Neural cell (in vitro differentiated cells): ENCODE results near the gene ADCY6. TPM values are rescaled to one million over a fixed set of nuclear protein-coding genes. Genes with fewer than 3 reads are reported as not detected.

Source experiments
- H2AFZ ChIP-seq: fragments of 200-600, 300-800 bp; sonication (generic), shearing (Covaris generic); 2 replicates; pipeline ENCODE4 v1.6.0; 2014; ENCODE audit warnings: low read depth, mild to moderate bottlenecking, antibody characterized with exemption, low read length, moderate library complexity
- H3F3A ChIP-seq: fragments of 200-600 bp; shearing (Covaris generic); 2 replicates; pipeline ENCODE4 v1.6.1; 2016; ENCODE audit warnings: mild to moderate bottlenecking, moderate library complexity, mixed read lengths, antibody characterized with exemption, low read length; ENCODE audit not compliant: insufficient read depth, poor library complexity, severe bottlenecking
- H3K27ac ChIP-seq: fragments of 200-600, 300-800 bp; sonication (generic), shearing (Covaris generic); 2 replicates; pipeline ENCODE4 v1.5.1; 2014; ENCODE audit warnings: mild to moderate bottlenecking, low read length, moderate library complexity
- H3K27me3 ChIP-seq: fragments of 300-800, 200-600 bp; sonication (generic), shearing (Covaris generic); 2 replicates; pipeline ENCODE4 v1.6.0; 2014; ENCODE audit warnings: mild to moderate bottlenecking, low read depth, low read length, moderate library complexity; ENCODE audit not compliant: insufficient read depth
- H3K36me3 ChIP-seq: fragments of 300-800, 200-600 bp; sonication (generic), shearing (Covaris generic); 2 replicates; pipeline ENCODE4 v1.5.1; 2014; ENCODE audit warnings: mild to moderate bottlenecking, antibody characterized with exemption, low read length, moderate library complexity; ENCODE audit not compliant: insufficient read depth
- H3K4me2 ChIP-seq: fragments of 300-800, 200-600 bp; sonication (generic), shearing (Covaris generic); 2 replicates; pipeline ENCODE4 v1.6.0; 2014; ENCODE audit warnings: mild to moderate bottlenecking, low read length
- H3K4me3 ChIP-seq: fragments of 300-800, 200-600 bp; sonication (generic), shearing (Covaris generic); 2 replicates; pipeline ENCODE4 v1.5.1; 2014; ENCODE audit warnings: mild to moderate bottlenecking, low read length, moderate library complexity
- H3K79me2 ChIP-seq: fragments of 200-600 bp; shearing (Covaris generic); replicated peaks from 2 replicates; pipeline ENCODE4 v1.6.0; 2014; ENCODE audit warnings: mild to moderate bottlenecking, low read length, moderate library complexity; ENCODE audit not compliant: insufficient read depth
- H3K9ac ChIP-seq: fragments of 300-800, 200-600 bp; sonication (generic), shearing (Covaris generic); 2 replicates; pipeline ENCODE4 v1.6.1; 2016; ENCODE audit warnings: mild to moderate bottlenecking, low read length, mixed read lengths
- H3K9me2 ChIP-seq: fragments of 200-600 bp; shearing (Covaris generic); 2 replicates; pipeline ENCODE4 v1.6.1; 2016; ENCODE audit warnings: mild to moderate bottlenecking, low read length, mixed read lengths; ENCODE audit not compliant: insufficient read depth
- H3K9me3 ChIP-seq: fragments of 200-600, 300-800 bp; sonication (generic), shearing (Covaris generic); 2 replicates; pipeline ENCODE4 v1.6.1; 2016; ENCODE audit warnings: mild to moderate bottlenecking, mixed run types, low read length, moderate library complexity, mixed read lengths
- H4K20me1 ChIP-seq: fragments of 200-600 bp; shearing (Covaris generic); 2 replicates; pipeline ENCODE4 v1.6.1; 2016; ENCODE audit warnings: mild to moderate bottlenecking, mixed run types; ENCODE audit not compliant: insufficient read depth
- CTCF ChIP-seq: fragments of 450-650 bp; IDR thresholded peaks from 2 replicates; pipeline ENCODE4 v1.5.1; 2014; ENCODE audit warnings: antibody characterized with exemption, mild to moderate bottlenecking, moderate library complexity; ENCODE audit not compliant: poor library complexity, severe bottlenecking
- EP300 ChIP-seq: fragments of 450-650 bp; conservative IDR thresholded peaks from 2 replicates; pipeline ENCODE4 v1.6.1; 2014; ENCODE audit warnings: antibody characterized with exemption, mild to moderate bottlenecking, moderate library complexity; ENCODE audit not compliant: poor library complexity, severe bottlenecking
- EZH2 ChIP-seq: fragments of 200-600, 300-800 bp; shearing (Covaris generic), sonication (generic); IDR thresholded peaks from 2 replicates; pipeline ENCODE4 v1.6.1; 2014; ENCODE audit warnings: antibody characterized with exemption, low read length, borderline replicate concordance, mild to moderate bottlenecking; ENCODE audit not compliant: insufficient read depth, poor library complexity, severe bottlenecking
- MXI1 ChIP-seq: fragments of 450-650 bp; conservative IDR thresholded peaks from 2 replicates; pipeline ENCODE4 v1.6.1; 2014; ENCODE audit warnings: antibody characterized with exemption, mild to moderate bottlenecking; ENCODE audit not compliant: poor library complexity, severe bottlenecking
- POLR2AphosphoS5 ChIP-seq: IDR thresholded peaks from 2 replicates; pipeline ENCODE4 v1.6.1; 2012
- RAD21 ChIP-seq: fragments of 450-650 bp; conservative IDR thresholded peaks from 2 replicates; pipeline ENCODE4 v1.6.1; 2014; ENCODE audit warnings: antibody characterized with exemption, mild to moderate bottlenecking, moderate library complexity
- REST ChIP-seq: IDR thresholded peaks from 2 replicates; pipeline ENCODE4 v1.6.1; 2012; ENCODE audit warnings: borderline replicate concordance
- SMC3 ChIP-seq: fragments of 450-650 bp; conservative IDR thresholded peaks from 2 replicates; pipeline ENCODE4 v1.6.1; 2014; ENCODE audit warnings: antibody characterized with exemption, mild to moderate bottlenecking, moderate library complexity; ENCODE audit not compliant: poor library complexity
- TAF1 ChIP-seq: IDR thresholded peaks from 2 replicates; pipeline ENCODE4 v1.6.1; 2012; ENCODE audit warnings: low read depth
- polyA plus RNA-seq: library from polyadenylated mRNA; depleted of rRNA; stranded (reverse); fragments of >200 nt; gene quantifications from 2 replicates; pipeline ENCODE4 v1.2.3, GENCODE V29; 2014

The ADCY6 gene
- polyA plus RNA-seq, 1 donor from 2014 or later = 43.1 TPM

GRCh38 chr12:48775991-48776649 is 12.8 kb downstream of the ADCY6 start:
- Histone ChIP-seq H3K27ac (no peak overlapping the region), H3K9ac (no peak overlapping the region), H3F3A (no peaks in the 10 kb centered on the region), H3K9me3 (no peaks in the 10 kb centered on the region), H3K27me3 (no peaks in the 10 kb centered on the region), H3K9me2 (no peaks in the 10 kb centered on the region), H3K4me3 (no peak overlapping the region), H3K79me2 (no peaks in the 10 kb centered on the region), H4K20me1 (no peaks in the 10 kb centered on the region), H3K36me3 (no peaks in the 10 kb centered on the region), H3K4me2 (no peak overlapping the region), H2AFZ (no peak overlapping the region)
- TF ChIP-seq SMC3 (no peak), REST (no peak), MXI1 (no peak), RAD21 (no peak)

GRCh38 chr12:48775299-48775698 is 13.6 kb downstream of the ADCY6 start:
- H3K36me3 ChIP-seq = no peaks in the 10 kb centered on the region
- no peak for TF ChIP-seq RAD21
- TF ChIP-seq EP300 = no peak
- no peak for TF ChIP-seq POLR2AphosphoS5
- no peak for TF ChIP-seq SMC3
- TF ChIP-seq TAF1 = no peak
- no peak for TF ChIP-seq MXI1
- no peak for TF ChIP-seq CTCF
- no peak for TF ChIP-seq REST
- no peak for TF ChIP-seq EZH2
- no peaks in the 10 kb centered on the region for H3K9me3 ChIP-seq
- H2AFZ ChIP-seq = no peak overlapping the region
- H3F3A ChIP-seq = no peaks in the 10 kb centered on the region
- H3K4me2 ChIP-seq = no peak overlapping the region
- no peaks in the 10 kb centered on the region for H3K79me2 ChIP-seq
- H3K27me3 ChIP-seq = no peaks in the 10 kb centered on the region
- no peak overlapping the region for H3K4me3 ChIP-seq
- H3K27ac ChIP-seq = no peak overlapping the region
- no peaks in the 10 kb centered on the region for H3K9me2 ChIP-seq
- no peak overlapping the region for H3K9ac ChIP-seq
- no peaks in the 10 kb centered on the region for H4K20me1 ChIP-seq
